T-helper 22 cell (primary cell): ENCODE results near the gene TST.
A peak's percentile ranks its signal among the peaks of the same experiment; 100 is the strongest.

Experiments
- DNase-seq: peaks from one replicate; pipeline ENCODE4 v3.0.0-alpha.2; 2020; ENCODE audit warnings: low read depth

TST gene

GRCh38 chr22:37032134-37032534 is 12.9 kb upstream of the TST start:
- DNase-seq: no peak

GRCh38 chr22:37030560-37031281 is 11.5 kb upstream of the TST start:
- DNase-seq: no peak

- DNase-seq: no peak
These were observed 9.7 kb upstream of the TST start for GRCh38 chr22:37028692-37029674.

- DNase-seq: no peak
These were observed 8.3 kb upstream of the TST start for GRCh38 chr22:37027556-37027955.

- no peak for DNase-seq
These were observed 7.1 kb upstream of the TST start for GRCh38 chr22:37026325-37026724.

- no peak for DNase-seq
These were observed 6.3 kb upstream of the TST start for GRCh38 chr22:37025500-37026070.

GRCh38 chr22:37024339-37025157 is 5.3 kb upstream of the TST start:
- no peak for DNase-seq

- DNase-seq: no peak
These were observed 4.6 kb upstream of the TST start for GRCh38 chr22:37023743-37024338.

GRCh38 chr22:37022483-37023337 is 3.5 kb upstream of the TST start:
- DNase-seq: no peak

- DNase-seq: peak; percentile 26
These were observed 2.6 kb upstream of the TST start for GRCh38 chr22:37021710-37022482.

GRCh38 chr22:37021041-37021440 is 1.8 kb upstream of the TST start:
- DNase-seq: no peak

- DNase-seq: no peak
These were observed 889 bp upstream of the TST start for GRCh38 chr22:37020192-37020479.

- no peak for DNase-seq
These were observed 385 bp downstream of the TST start for GRCh38 chr22:37018815-37019308.

GRCh38 chr22:37018086-37018814 is 997 bp downstream of the TST start:
- no peak for DNase-seq

- DNase-seq: no peak
These were observed 1.9 kb downstream of the TST start for GRCh38 chr22:37017356-37017755.

GRCh38 chr22:37016134-37016910 is 2.9 kb downstream of the TST start:
- DNase-seq: no peak

- no peak for DNase-seq
These were observed 3.7 kb downstream of the TST start for GRCh38 chr22:37015587-37015878.

GRCh38 chr22:37014835-37015586 is 4.2 kb downstream of the TST start:
- no peak for DNase-seq
